ENCODE results near the gene SEC24C. TPM values are rescaled to one million over a fixed set of nuclear protein-coding genes. Genes with fewer than 3 reads are reported as not detected.
"Not testable (repeated sequence)": the region's sequence is repeated elsewhere in the genome, so short reads cannot be mapped to it uniquely, and the experiment has no call there.

Gene SEC24C
- total RNA-seq, 1 donor from 2014 or later: 102 TPM

DNA sequence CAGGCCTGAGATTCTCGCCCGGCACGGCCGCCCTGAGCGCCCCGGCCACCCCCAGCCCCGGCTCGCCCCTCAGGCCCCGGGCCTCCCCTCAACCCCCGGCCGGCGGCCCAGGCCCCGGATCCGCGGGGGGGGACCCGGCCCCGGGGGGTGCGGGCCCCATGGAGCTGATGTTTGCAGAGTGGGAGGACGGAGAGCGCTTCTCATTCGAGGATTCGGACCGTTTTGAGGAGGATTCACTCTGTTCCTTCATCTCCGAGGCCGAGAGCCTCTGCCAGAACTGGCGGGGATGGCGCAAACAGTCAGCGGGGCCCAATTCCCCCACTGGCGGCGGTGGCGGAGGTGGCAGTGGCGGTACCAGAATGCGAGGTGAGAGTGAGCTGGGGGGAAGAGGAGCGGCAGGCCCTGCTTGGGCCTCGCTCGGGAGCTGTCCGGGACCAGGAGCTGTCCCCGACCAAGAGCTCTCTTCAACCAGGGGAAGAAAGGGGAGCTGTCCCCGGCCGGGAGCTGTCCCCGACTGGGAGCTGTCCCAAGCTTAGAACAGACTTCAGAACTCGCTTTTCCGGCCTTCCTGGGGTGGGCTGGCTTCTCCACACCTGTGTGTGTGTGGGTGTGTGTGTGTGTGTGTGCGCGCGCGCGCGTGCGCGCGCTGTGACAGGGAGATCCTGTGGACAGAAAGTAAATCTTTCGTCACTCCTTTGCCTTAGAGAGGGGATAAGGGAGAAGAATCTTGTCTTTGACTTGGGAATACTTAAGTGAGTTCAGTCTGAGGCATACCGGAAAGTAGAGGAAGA lies 41.7 kb downstream of the SEC24C start:
- DNase-seq (ENCODE audit: low spot score): peak; percentile 60
- peaks cover 26% of the 10 kb centered on the region for H3K36me3 Mint-ChIP-seq (ENCODE audit: low read depth, unreplicated experiment)
- TF ChIP-seq, protein P1, sequence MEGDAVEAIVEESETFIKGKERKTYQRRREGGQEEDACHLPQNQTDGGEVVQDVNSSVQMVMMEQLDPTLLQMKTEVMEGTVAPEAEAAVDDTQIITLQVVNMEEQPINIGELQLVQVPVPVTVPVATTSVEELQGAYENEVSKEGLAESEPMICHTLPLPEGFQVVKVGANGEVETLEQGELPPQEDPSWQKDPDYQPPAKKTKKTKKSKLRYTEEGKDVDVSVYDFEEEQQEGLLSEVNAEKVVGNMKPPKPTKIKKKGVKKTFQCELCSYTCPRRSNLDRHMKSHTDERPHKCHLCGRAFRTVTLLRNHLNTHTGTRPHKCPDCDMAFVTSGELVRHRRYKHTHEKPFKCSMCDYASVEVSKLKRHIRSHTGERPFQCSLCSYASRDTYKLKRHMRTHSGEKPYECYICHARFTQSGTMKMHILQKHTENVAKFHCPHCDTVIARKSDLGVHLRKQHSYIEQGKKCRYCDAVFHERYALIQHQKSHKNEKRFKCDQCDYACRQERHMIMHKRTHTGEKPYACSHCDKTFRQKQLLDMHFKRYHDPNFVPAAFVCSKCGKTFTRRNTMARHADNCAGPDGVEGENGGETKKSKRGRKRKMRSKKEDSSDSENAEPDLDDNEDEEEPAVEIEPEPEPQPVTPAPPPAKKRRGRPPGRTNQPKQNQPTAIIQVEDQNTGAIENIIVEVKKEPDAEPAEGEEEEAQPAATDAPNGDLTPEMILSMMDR (IDR thresholded peaks at IDR 0.05; ENCODE audit: unreplicated experiment): no peak
- H3K27ac Mint-ChIP-seq (ENCODE audit: unreplicated experiment): peak overlapping the region; percentile 87
- H3K27me3 Mint-ChIP-seq (ENCODE audit: unreplicated experiment): peaks cover 10% of the 10 kb centered on the region
- H3K9me3 Mint-ChIP-seq (ENCODE audit: unreplicated experiment): no peaks in the 10 kb centered on the region
- H3K4me1 Mint-ChIP-seq (ENCODE audit: unreplicated experiment): peaks cover 32% of the 10 kb centered on the region
- H3K4me3 Mint-ChIP-seq (ENCODE audit: unreplicated experiment): peak overlapping the region; percentile 100

DNA sequence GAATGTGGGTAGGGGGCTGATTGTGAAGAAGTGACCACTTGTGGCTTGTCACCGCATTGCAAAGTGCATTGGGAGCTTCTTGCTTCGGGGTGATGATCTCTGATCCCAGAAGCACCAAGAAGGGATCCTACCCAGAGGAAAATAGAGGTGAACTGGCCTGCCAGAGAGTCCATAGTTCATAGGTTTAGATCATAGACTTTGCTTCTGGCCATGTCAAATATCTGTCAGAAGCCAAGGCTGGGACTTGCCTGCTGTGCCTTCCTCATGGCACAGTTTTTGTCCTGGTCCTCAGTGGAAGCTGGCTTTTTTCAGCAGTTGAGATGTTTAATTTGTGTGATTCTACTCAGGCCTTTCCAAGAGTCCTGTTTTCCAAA lies 42.3 kb downstream of the SEC24C start:
- peaks cover 32% of the 10 kb centered on the region for H3K36me3 Mint-ChIP-seq (ENCODE audit: low read depth, unreplicated experiment)
- H3K27ac Mint-ChIP-seq (ENCODE audit: unreplicated experiment): peak overlapping the region; percentile 87
- H3K4me3 Mint-ChIP-seq (ENCODE audit: unreplicated experiment): peak overlapping the region; percentile 100
- TF ChIP-seq, protein P1 (IDR thresholded peaks at IDR 0.05; ENCODE audit: unreplicated experiment): no peak
- peaks cover 29% of the 10 kb centered on the region for H3K4me1 Mint-ChIP-seq (ENCODE audit: unreplicated experiment)
- no peak for DNase-seq (ENCODE audit: low spot score)
- no peaks in the 10 kb centered on the region for H3K9me3 Mint-ChIP-seq (ENCODE audit: unreplicated experiment)
- peaks cover 11% of the 10 kb centered on the region for H3K27me3 Mint-ChIP-seq (ENCODE audit: unreplicated experiment)

DNA sequence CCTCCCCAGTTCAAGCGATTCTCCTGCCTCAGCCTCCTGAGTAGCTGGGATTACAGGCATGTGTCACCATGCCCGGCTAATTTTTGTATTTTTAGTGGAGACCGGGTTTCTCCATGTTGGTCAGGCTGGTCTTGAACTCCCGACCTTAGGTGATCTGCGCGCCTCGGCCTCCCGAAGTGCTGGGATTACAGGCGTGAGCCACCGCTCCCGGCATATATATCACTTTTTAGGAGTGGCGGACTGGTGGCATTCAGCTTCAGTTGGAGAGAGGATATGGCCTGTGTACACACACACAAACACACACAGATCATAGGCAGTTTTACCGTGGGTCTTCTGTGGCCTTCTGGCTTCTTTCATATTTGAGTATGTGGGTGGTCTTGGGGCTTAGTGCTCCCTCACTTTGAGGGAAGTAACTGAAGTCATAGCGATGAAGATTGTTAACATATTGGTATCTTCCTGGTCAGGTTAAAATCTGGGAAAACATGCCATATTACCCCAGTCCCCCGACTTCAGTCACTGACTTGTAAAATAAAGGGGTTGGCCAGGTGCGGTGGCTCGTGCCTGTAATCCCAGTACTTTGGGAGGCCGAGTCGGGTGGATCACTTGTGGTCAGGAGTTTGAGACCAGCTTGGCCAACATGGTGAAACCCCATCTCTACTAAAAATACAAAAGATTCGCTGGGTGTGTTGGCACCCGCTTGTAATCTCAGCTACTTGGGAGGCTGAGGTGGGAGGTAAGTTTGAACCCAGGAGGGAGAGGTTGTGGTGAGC lies 43.0 kb downstream of the SEC24C start:
- DNase-seq (ENCODE audit: low spot score); H3K27me3 Mint-ChIP-seq (ENCODE audit: unreplicated experiment); H3K9me3 Mint-ChIP-seq (ENCODE audit: unreplicated experiment): not testable (repeated sequence)
- Mint-ChIP-seq H3K4me3 (ENCODE audit: unreplicated experiment) (peak overlapping the region; percentile 79), H3K27ac (ENCODE audit: unreplicated experiment) (peak overlapping the region; percentile 18), H3K4me1 (ENCODE audit: unreplicated experiment) (peaks cover 27% of the 10 kb centered on the region), H3K36me3 (ENCODE audit: low read depth, unreplicated experiment) (peaks cover 35% of the 10 kb centered on the region)

DNA sequence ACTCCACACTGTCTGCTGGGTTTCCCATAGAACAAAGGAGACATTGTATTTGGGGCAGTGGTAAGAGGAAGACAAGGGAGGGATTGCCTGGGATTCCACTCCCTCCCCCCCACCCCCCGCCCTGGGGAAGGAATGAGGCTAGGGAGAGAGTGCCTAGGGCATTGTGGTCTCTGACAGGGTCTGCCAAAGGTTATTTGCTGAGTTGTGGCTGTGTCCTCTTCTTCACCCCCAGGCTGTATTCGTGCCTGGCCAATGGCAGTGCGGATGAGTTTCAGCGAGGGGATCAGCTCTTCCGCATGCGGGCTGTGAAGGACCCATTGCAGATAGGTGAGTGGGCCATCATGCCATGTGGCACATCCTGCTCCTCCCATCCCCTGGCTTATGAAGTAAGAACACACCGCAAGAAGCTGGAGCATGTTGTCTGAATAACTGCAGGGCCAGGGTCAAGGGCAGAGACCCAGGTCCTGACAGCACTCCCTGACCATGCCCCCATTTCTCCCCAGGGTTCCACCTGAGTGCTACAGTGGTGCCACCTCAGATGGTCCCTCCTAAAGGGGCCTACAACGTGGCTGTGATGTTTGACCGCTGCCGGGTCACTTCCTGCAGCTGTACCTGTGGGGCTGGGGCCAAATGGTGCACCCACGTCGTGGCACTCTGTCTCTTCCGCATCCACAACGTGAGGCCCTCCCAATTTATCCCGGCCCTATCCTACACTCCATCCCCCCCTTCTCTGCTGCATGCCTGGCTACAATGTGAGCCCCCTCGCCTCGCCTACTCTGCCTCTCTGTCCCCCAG lies 44.9 kb downstream of the SEC24C start:
- Mint-ChIP-seq H3K27me3 (ENCODE audit: unreplicated experiment) (peaks cover 14% of the 10 kb centered on the region), H3K27ac (ENCODE audit: unreplicated experiment) (no peak overlapping the region), H3K4me3 (ENCODE audit: unreplicated experiment) (no peak overlapping the region), H3K36me3 (ENCODE audit: low read depth, unreplicated experiment) (peaks cover 36% of the 10 kb centered on the region), H3K9me3 (ENCODE audit: unreplicated experiment) (no peaks in the 10 kb centered on the region), H3K4me1 (ENCODE audit: unreplicated experiment) (peaks cover 16% of the 10 kb centered on the region)
- DNase-seq (ENCODE audit: low spot score): no peak
- TF ChIP-seq, protein P1 (IDR thresholded peaks at IDR 0.05; ENCODE audit: unreplicated experiment): no peak

DNA sequence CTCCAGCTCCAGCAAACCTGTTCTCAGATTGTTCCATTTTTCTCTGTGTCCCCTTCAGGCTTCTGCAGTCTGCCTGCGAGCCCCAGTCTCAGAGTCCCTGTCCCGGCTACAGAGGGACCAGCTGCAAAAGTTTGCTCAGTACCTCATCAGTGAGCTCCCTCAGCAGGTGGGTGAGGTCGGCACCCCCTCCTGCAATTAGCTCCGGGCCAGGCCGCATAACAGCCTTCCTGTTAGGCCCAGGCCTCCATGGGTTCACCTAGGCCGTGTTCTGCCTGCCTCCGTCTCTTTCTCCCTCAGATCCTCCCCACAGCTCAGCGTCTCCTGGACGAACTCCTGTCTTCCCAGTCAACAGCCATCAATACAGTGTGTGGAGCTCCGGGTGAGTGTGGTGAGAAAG lies 45.5 kb downstream of the SEC24C start:
- no peak overlapping the region for H3K27ac Mint-ChIP-seq (ENCODE audit: unreplicated experiment)
- DNase-seq (ENCODE audit: low spot score): no peak
- H3K9me3 Mint-ChIP-seq (ENCODE audit: unreplicated experiment): no peaks in the 10 kb centered on the region
- peaks cover 14% of the 10 kb centered on the region for H3K27me3 Mint-ChIP-seq (ENCODE audit: unreplicated experiment)
- peaks cover 42% of the 10 kb centered on the region for H3K36me3 Mint-ChIP-seq (ENCODE audit: low read depth, unreplicated experiment)
- peaks cover 16% of the 10 kb centered on the region for H3K4me1 Mint-ChIP-seq (ENCODE audit: unreplicated experiment)
- H3K4me3 Mint-ChIP-seq (ENCODE audit: unreplicated experiment): peak overlapping the region; percentile 23
- TF ChIP-seq, protein P1 (IDR thresholded peaks at IDR 0.05; ENCODE audit: unreplicated experiment): no peak
